Head of caudate nucleus (tissue), 42 donors: Measurements from ENCODE around the gene TBC1D4.
A peak's percentile ranks its signal among the peaks of the same experiment; 100 is the strongest.

Source experiments
- DNase-seq, 42 donors: peaks; one replicate each; pipeline versions ENCODE4 v3.0.0 to v3.0.0-alpha.2; 2020 to 2021; ENCODE audit warnings: mixed read lengths in 7 of 42
- intact Hi-C: fragments of 100-400 bp; cut with DNase I; formaldehyde crosslinking; loops from one replicate; pipeline ENCODE4 v1.15.0; 2022

The TBC1D4 gene

GRCh38 chr13:75407473-75407872, 74.5 kb downstream of the TBC1D4 start:
- intact Hi-C loops, result no loop called here
- DNase-seq, result no peak

- intact Hi-C loops, result no loop called here
- DNase-seq, result no peak
Observed at GRCh38 chr13:75405976-75406703, 75.8 kb downstream of the TBC1D4 start.

GRCh38 chr13:75404726-75405125, 77.2 kb downstream of the TBC1D4 start:
- no peak for DNase-seq
- intact Hi-C loops, result no loop called here

GRCh38 chr13:75402787-75403186, 79.2 kb downstream of the TBC1D4 start:
- DNase-seq, result peak in 24 of 42 donors; percentile 5 to 52 (median 28)
- intact Hi-C loops, result no loop called here

- intact Hi-C loops, result no loop called here
Observed at GRCh38 chr13:75400775-75401174, 81.2 kb downstream of the TBC1D4 start.

GRCh38 chr13:75399879-75400217, 82.1 kb downstream of the TBC1D4 start:
- intact Hi-C loops, result no loop called here
- DNase-seq, result no peak

More at GRCh38 chr13:75400775-75401174, 81.2 kb downstream of the TBC1D4 start:
- no peak for DNase-seq

GRCh38 chr13:75399168-75399878, 82.6 kb downstream of the TBC1D4 start:
- no peak for DNase-seq
- intact Hi-C loops, result no loop called here

GRCh38 chr13:75398072-75398471, 83.9 kb downstream of the TBC1D4 start:
- intact Hi-C loops, result no loop called here
- no peak for DNase-seq

- intact Hi-C loops, result no loop called here
Observed at GRCh38 chr13:75395901-75396300, 86.1 kb downstream of the TBC1D4 start.

GRCh38 chr13:75395066-75395465, 86.9 kb downstream of the TBC1D4 start:
- no peak for DNase-seq
- intact Hi-C loops, result no loop called here

More at GRCh38 chr13:75395901-75396300, 86.1 kb downstream of the TBC1D4 start:
- DNase-seq, result no peak

GRCh38 chr13:75393839-75394520, 88.0 kb downstream of the TBC1D4 start:
- no peak for DNase-seq

GRCh38 chr13:75391432-75392100, 90.4 kb downstream of the TBC1D4 start:
- no peak for DNase-seq
- intact Hi-C loops, result no loop called here

More at GRCh38 chr13:75393839-75394520, 88.0 kb downstream of the TBC1D4 start:
- intact Hi-C loops, result no loop called here

- intact Hi-C loops, result no loop called here
- DNase-seq, result no peak
Observed at GRCh38 chr13:75390229-75390628, 91.7 kb downstream of the TBC1D4 start.

GRCh38 chr13:75385708-75386083, 96.3 kb downstream of the TBC1D4 start:
- DNase-seq, result no peak
- intact Hi-C loops, result no loop called here

- intact Hi-C loops, result no loop called here
- peak in 24 of 42 donors; percentile 10 to 80 (median 46) for DNase-seq
Observed at GRCh38 chr13:75384879-75385707, 96.9 kb downstream of the TBC1D4 start.

GRCh38 chr13:75383064-75383715, 98.8 kb downstream of the TBC1D4 start:
- no peak for DNase-seq
- intact Hi-C loops, result no loop called here

GRCh38 chr13:75378301-75378700, 103.7 kb downstream of the TBC1D4 start:
- intact Hi-C loops, result loop anchor here (10.0 kb wide), 1 partner anchor 106 kb away; the partner anchor contains the start of gene TBC1D4
- DNase-seq, result no peak

GRCh38 chr13:75376792-75377402, 105.1 kb downstream of the TBC1D4 start:
- intact Hi-C loops, result loop anchor here (10.0 kb wide), 1 partner anchor 108 kb away; the partner anchor contains the start of gene TBC1D4
- no peak for DNase-seq
